NCI-H2227 (cell line): ENCODE results near the gene ALDH1A2.
"Not testable (repeated sequence)": the region's sequence is repeated elsewhere in the genome, so short reads cannot be mapped to it uniquely, and the experiment has no call there.

ENCODE experiments used
- DNase-seq: peaks from one replicate; lab custom pipeline; 2025; ENCODE audit not compliant: unreplicated experiment; lab: John Stamatoyannopoulos, UW

The ALDH1A2 gene

GRCh38 chr15:58002338-58003126 is 63.0 kb downstream of the ALDH1A2 start:
- no peak for DNase-seq

- not testable (repeated sequence) for DNase-seq
Measured at GRCh38 chr15:57999699-58000098, 65.8 kb downstream of the ALDH1A2 start.

- DNase-seq = no peak
Measured at GRCh38 chr15:57996561-57996960, 69.0 kb downstream of the ALDH1A2 start.

- DNase-seq = no peak
Measured at GRCh38 chr15:57994221-57995049, 71.1 kb downstream of the ALDH1A2 start.

GRCh38 chr15:57993409-57994145 is 71.9 kb downstream of the ALDH1A2 start:
- DNase-seq = no peak

GRCh38 chr15:57992761-57993355 is 72.7 kb downstream of the ALDH1A2 start:
- DNase-seq = no peak

GRCh38 chr15:57973534-57973933 is 92.0 kb downstream of the ALDH1A2 start:
- DNase-seq = no peak

- no peak for DNase-seq
Measured at GRCh38 chr15:57972864-57973263, 92.6 kb downstream of the ALDH1A2 start.

GRCh38 chr15:57969996-57970395 is 95.5 kb downstream of the ALDH1A2 start:
- DNase-seq = no peak

- DNase-seq = no peak
Measured at GRCh38 chr15:57969355-57969754, 96.2 kb downstream of the ALDH1A2 start.

GRCh38 chr15:57962887-57963286 is 102.6 kb downstream of the ALDH1A2 start:
- no peak for DNase-seq

GRCh38 chr15:57961919-57962318 is 103.6 kb downstream of the ALDH1A2 start:
- DNase-seq = no peak

- DNase-seq = no peak
Measured at GRCh38 chr15:57957113-57957512, 108.4 kb downstream of the ALDH1A2 start.

GRCh38 chr15:57953874-57954273 is 111.6 kb downstream of the ALDH1A2 start:
- no peak for DNase-seq

GRCh38 chr15:57951328-57951932 is 114.1 kb downstream of the ALDH1A2 start:
- DNase-seq = no peak

- no peak for DNase-seq
Measured at GRCh38 chr15:57950381-57950946, 115.0 kb downstream of the ALDH1A2 start.

GRCh38 chr15:57949374-57949943 is 116.1 kb downstream of the ALDH1A2 start:
- DNase-seq = no peak

- DNase-seq = no peak
Measured at GRCh38 chr15:57948351-57949289, 116.9 kb downstream of the ALDH1A2 start.

- no peak for DNase-seq
Measured at GRCh38 chr15:57947781-57948180, 117.7 kb downstream of the ALDH1A2 start.
